Ishikawa (cell line): ENCODE data around the gene BLMH.

ENCODE experiments used
- CEBPB ChIP-seq: IDR thresholded peaks from 2 replicates; pipeline ENCODE4 v1.6.1; 2012
- EGR1 ChIP-seq: IDR thresholded peaks from 2 replicates; pipeline ENCODE4 v1.6.1; 2012
- EP300 ChIP-seq: IDR thresholded peaks from 2 replicates; pipeline ENCODE4 v1.6.1; 2012; ENCODE audit warnings: borderline replicate concordance
- FOXM1 ChIP-seq: IDR thresholded peaks from 2 replicates; pipeline ENCODE4 v1.6.1; 2012; ENCODE audit warnings: low read depth, borderline replicate concordance
- NFIC ChIP-seq: IDR thresholded peaks from 2 replicates; pipeline ENCODE4 v1.6.1; 2012
- REST ChIP-seq: IDR thresholded peaks from 2 replicates; pipeline ENCODE4 v1.6.1; 2012; ENCODE audit warnings: low read depth, mild to moderate bottlenecking
- TAF1 ChIP-seq: IDR thresholded peaks from 2 replicates; pipeline ENCODE4 v1.6.1; 2012; ENCODE audit warnings: low read depth, mild to moderate bottlenecking
- TCF12 ChIP-seq: IDR thresholded peaks from 2 replicates; pipeline ENCODE4 v1.6.1; 2012; ENCODE audit warnings: low read depth
- ZBTB7A ChIP-seq: IDR thresholded peaks from 2 replicates; pipeline ENCODE4 v1.6.1; 2012; ENCODE audit warnings: low read depth

- TF ChIP-seq ZBTB7A (no peak), NFIC (no peak), EP300 (no peak), FOXM1 (no peak), CEBPB (no peak), TCF12 (no peak), EGR1 (no peak), TAF1 (no peak), REST (no peak)
These were observed 48.7 kb downstream of the BLMH start for GRCh38 chr17:30243002-30243401.
